Neural cell (in vitro differentiated cells): ENCODE data around the gene UPF3A.

Source experiments
- CTCF ChIP-seq: fragments of 450-650 bp; IDR thresholded peaks from 2 replicates; pipeline ENCODE4 v1.5.1; 2014; ENCODE audit warnings: antibody characterized with exemption, mild to moderate bottlenecking, moderate library complexity; ENCODE audit not compliant: poor library complexity, severe bottlenecking
- EP300 ChIP-seq: fragments of 450-650 bp; conservative IDR thresholded peaks from 2 replicates; pipeline ENCODE4 v1.6.1; 2014; ENCODE audit warnings: antibody characterized with exemption, mild to moderate bottlenecking, moderate library complexity; ENCODE audit not compliant: poor library complexity, severe bottlenecking
- REST ChIP-seq: IDR thresholded peaks from 2 replicates; pipeline ENCODE4 v1.6.1; 2012; ENCODE audit warnings: borderline replicate concordance
- TAF1 ChIP-seq: IDR thresholded peaks from 2 replicates; pipeline ENCODE4 v1.6.1; 2012; ENCODE audit warnings: low read depth

- no peak for TF ChIP-seq CTCF
- TF ChIP-seq TAF1 = no peak
- TF ChIP-seq REST = no peak
- no peak for TF ChIP-seq EP300
Measured at GRCh38 chr13:114321256-114321655, 39.9 kb downstream of the UPF3A start.
